Activated B cell treated with CpG ODN at 0.5 μM for 24 hours (primary cell): ENCODE results near the gene LACTB. TPM values are rescaled to one million over a fixed set of nuclear protein-coding genes. Genes with fewer than 3 reads are reported as not detected.
"Not testable (repeated sequence)": the region's sequence is repeated elsewhere in the genome, so short reads cannot be mapped to it uniquely, and the experiment has no call there.

Source experiments
- ATAC-seq: fragments of 200-7000 bp; cut with Tn5 transposase; one replicate; pipeline ENCODE4 v1.10.0; 2021; ENCODE audit warnings: low read depth, mild to moderate bottlenecking, moderate library complexity
- CTCF ChIA-PET: fragments of 350-600 bp; sonication (Branson Sonifier 250); formaldehyde crosslinking; loops from one replicate; lab custom pipeline; 2021; ENCODE audit warnings: antibody characterized with exemption; lab: Charles Lee
- POLR2A ChIA-PET: fragments of 350-600 bp; sonication (Branson Sonifier 250); formaldehyde crosslinking; loops from one replicate; lab custom pipeline; 2021; ENCODE audit warnings: antibody characterized with exemption; lab: Charles Lee
- DNase-seq: peaks from one replicate; pipeline ENCODE4 v3.0.0; 2022
- H3K27ac Mint-ChIP-seq: one replicate; pipeline ENCODE4 v1.8.0; 2020; ENCODE audit warnings: mixed read lengths
- H3K27me3 Mint-ChIP-seq: one replicate; pipeline ENCODE4 v1.8.0; 2021; ENCODE audit warnings: mixed read lengths
- H3K36me3 Mint-ChIP-seq: one replicate; pipeline ENCODE4 v1.8.0; 2021; ENCODE audit warnings: low read depth, mixed read lengths
- H3K4me1 Mint-ChIP-seq: one replicate; pipeline ENCODE4 v1.8.0; 2021; ENCODE audit warnings: mixed read lengths
- H3K4me3 Mint-ChIP-seq: one replicate; pipeline ENCODE4 v1.8.0; 2020; ENCODE audit warnings: mild to moderate bottlenecking, mixed read lengths
- H3K9me3 Mint-ChIP-seq: one replicate; pipeline ENCODE4 v1.8.0; 2020; ENCODE audit warnings: mixed read lengths
- CTCF ChIP-seq: fragments of 200-600 bp; IDR thresholded peaks from one replicate; pipeline ENCODE4 v1.8.0; 2022; ENCODE audit warnings: antibody characterized with exemption, mild to moderate bottlenecking
- intact Hi-C: fragments of 100-400 bp; cut with micrococcal nuclease; formaldehyde crosslinking; loops from one replicate; pipeline ENCODE4 v1.15.1; 2024
- total RNA-seq: library from RNA; stranded (reverse); gene quantifications from 2 replicates; pipeline ENCODE4 v1.2.3, GENCODE V29; 2022

Gene LACTB
- total RNA-seq, 1 donor from 2014 or later: 28.1 TPM

GRCh38 chr15:63104727-63105126 is 16.9 kb upstream of the LACTB start:
- Mint-ChIP-seq H3K27me3 (peaks cover 14% of the 10 kb centered on the region), H3K4me3 (no peak overlapping the region), H3K27ac (no peak overlapping the region), H3K36me3 (no peaks in the 10 kb centered on the region), H3K4me1 (no peaks in the 10 kb centered on the region), H3K9me3 (no peaks in the 10 kb centered on the region)
- ChIA-PET CTCF (interaction anchor here (0.6 kb wide), 1 partner anchor 34 kb away, joined by 3 read pairs; no protein-coding TSS in a partner anchor), POLR2A (no interaction called here)
- no peak for TF ChIP-seq CTCF
- DNase-seq: no peak
- intact Hi-C loops: no loop called here
- ATAC-seq: no peak

- intact Hi-C loops, POLR2A ChIA-PET, DNase-seq, H3K4me1 Mint-ChIP-seq, H3K9me3 Mint-ChIP-seq, H3K27ac Mint-ChIP-seq, H3K4me3 Mint-ChIP-seq, H3K36me3 Mint-ChIP-seq, ATAC-seq: not testable (repeated sequence)
- CTCF ChIA-PET: interaction anchor here (0.6 kb wide), 1 partner anchor 33 kb away, joined by 3 read pairs; no protein-coding TSS in a partner anchor
- H3K27me3 Mint-ChIP-seq: peaks cover 14% of the 10 kb centered on the region
Observed at GRCh38 chr15:63105354-63105753, 16.3 kb upstream of the LACTB start.

GRCh38 chr15:63107895-63108546 is 13.6 kb upstream of the LACTB start:
- Mint-ChIP-seq H3K36me3 (no peaks in the 10 kb centered on the region), H3K4me1 (no peaks in the 10 kb centered on the region), H3K27ac (no peak overlapping the region), H3K9me3 (no peaks in the 10 kb centered on the region), H3K4me3 (no peak overlapping the region), H3K27me3 (peaks cover 14% of the 10 kb centered on the region)
- ChIA-PET CTCF (no interaction called here), POLR2A (interaction anchor here (0.5 kb wide), 1 partner anchor 149 kb away, joined by 4 read pairs; no protein-coding TSS in a partner anchor)
- DNase-seq (no peak), ATAC-seq (no peak)
- intact Hi-C loops: no loop called here
- TF ChIP-seq CTCF: no peak

DNA sequence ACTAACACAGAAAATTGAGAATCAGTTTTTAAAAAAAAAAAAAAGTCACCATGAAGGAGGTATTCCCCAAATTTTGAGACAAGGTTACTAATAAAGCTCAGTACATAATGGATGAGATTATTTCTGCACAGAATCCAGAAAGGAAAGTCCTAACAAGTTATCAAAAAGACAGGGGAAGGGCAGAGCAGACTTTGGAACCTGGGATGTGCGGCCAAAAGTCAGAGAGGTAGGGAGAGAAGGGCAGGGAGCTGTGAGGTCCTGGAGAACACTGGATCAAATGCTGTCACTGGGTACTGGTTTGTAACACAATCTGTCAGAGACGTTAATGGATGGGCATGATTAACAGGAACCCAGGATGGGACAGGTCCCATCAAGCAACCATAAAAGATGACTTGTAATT is 12.2 kb upstream of the LACTB start:
- ChIA-PET POLR2A (no interaction called here), CTCF (interaction anchor here (1.0 kb wide), 1 partner anchor 11 kb away, joined by 4 read pairs; no protein-coding TSS in a partner anchor)
- Mint-ChIP-seq H3K4me3 (no peak overlapping the region), H3K27ac (no peak overlapping the region), H3K36me3 (no peaks in the 10 kb centered on the region), H3K4me1 (no peaks in the 10 kb centered on the region), H3K9me3 (no peaks in the 10 kb centered on the region), H3K27me3 (peaks cover 14% of the 10 kb centered on the region)
- ATAC-seq (no peak), DNase-seq (no peak)
- no peak for TF ChIP-seq CTCF
- intact Hi-C loops: no loop called here

- ChIA-PET CTCF (interaction anchor here (1.0 kb wide), 1 partner anchor 11 kb away, joined by 4 read pairs; no protein-coding TSS in a partner anchor), POLR2A (no interaction called here)
- no peak for DNase-seq
- intact Hi-C loops: no loop called here
- no peak for ATAC-seq
- TF ChIP-seq CTCF: no peak
- no peaks in the 10 kb centered on the region for H3K4me1 Mint-ChIP-seq
- H3K27me3 Mint-ChIP-seq: peaks cover 13% of the 10 kb centered on the region
- H3K36me3 Mint-ChIP-seq: no peaks in the 10 kb centered on the region
- H3K4me3 Mint-ChIP-seq: no peak overlapping the region
- H3K27ac Mint-ChIP-seq: no peak overlapping the region
- H3K9me3 Mint-ChIP-seq: no peaks in the 10 kb centered on the region
Observed at GRCh38 chr15:63109920-63110319, 11.7 kb upstream of the LACTB start.
